C4-2B (cell line): Measurements from ENCODE around the gene IQSEC1.

ENCODE experiments used
- ZFX ChIP-seq: fragments of 450-650 bp; IDR thresholded peaks from 2 replicates; pipeline ENCODE4 v1.6.1; 2017
- TF ChIP-seq, protein P1 (sequence below): fragments of 450-650 bp; conservative IDR thresholded peaks from 2 replicates; pipeline ENCODE4 v1.5.1; 2017; ENCODE audit warnings: mild to moderate bottlenecking

DNA sequence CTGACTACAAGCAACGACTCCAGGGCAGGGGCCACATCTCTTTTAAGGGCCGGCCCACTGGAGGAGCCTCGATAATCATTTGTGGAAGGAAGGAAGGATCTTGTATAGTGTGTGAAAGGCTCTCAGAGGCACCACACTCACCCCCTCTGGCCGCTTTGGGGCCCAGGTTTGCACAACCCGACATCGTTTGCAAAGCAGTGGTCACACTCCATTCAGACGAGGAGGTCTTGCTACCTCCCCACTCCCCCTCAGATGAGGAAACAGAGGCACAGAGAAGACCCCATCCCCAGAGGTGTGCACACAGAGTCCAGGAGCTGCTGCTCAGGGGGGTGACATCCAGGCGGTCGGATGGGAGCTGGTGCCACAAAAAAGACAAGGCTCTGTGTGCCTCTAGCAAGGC lies 29.6 kb downstream of the IQSEC1 start:
- TF ChIP-seq, protein P1, sequence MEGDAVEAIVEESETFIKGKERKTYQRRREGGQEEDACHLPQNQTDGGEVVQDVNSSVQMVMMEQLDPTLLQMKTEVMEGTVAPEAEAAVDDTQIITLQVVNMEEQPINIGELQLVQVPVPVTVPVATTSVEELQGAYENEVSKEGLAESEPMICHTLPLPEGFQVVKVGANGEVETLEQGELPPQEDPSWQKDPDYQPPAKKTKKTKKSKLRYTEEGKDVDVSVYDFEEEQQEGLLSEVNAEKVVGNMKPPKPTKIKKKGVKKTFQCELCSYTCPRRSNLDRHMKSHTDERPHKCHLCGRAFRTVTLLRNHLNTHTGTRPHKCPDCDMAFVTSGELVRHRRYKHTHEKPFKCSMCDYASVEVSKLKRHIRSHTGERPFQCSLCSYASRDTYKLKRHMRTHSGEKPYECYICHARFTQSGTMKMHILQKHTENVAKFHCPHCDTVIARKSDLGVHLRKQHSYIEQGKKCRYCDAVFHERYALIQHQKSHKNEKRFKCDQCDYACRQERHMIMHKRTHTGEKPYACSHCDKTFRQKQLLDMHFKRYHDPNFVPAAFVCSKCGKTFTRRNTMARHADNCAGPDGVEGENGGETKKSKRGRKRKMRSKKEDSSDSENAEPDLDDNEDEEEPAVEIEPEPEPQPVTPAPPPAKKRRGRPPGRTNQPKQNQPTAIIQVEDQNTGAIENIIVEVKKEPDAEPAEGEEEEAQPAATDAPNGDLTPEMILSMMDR: no peak
- no peak for TF ChIP-seq ZFX
